Purkinje cell (primary cell): ENCODE data around the gene BSX. TPM values are rescaled to one million over a fixed set of nuclear protein-coding genes. Genes with fewer than 3 reads are reported as not detected.

Experiments used
- polyA plus RNA-seq: library from polyadenylated mRNA; unstranded; fragments of >200 nt; fragmentation: Nextera tagmentation; gene quantifications from 2 replicates; pipeline ENCODE4 v1.2.1, GENCODE V29; 2014

BSX gene
- polyA plus RNA-seq, result not detected in 2 replicates

GRCh38 chr11:122981388-122982264 is at the start of gene BSX:
Gene BSX (minus strand): TSS chr11:122981834. CDS start chr11:122981671, 163 bp downstream.

Other genes starting within 250 kb of the BSX start
- gene CRTAM, start 143.3 kb downstream of the BSX start, polyA plus RNA-seq, result 7.2 and 14.8 TPM in 2 replicates
- gene JHY, start 99.1 kb downstream of the BSX start, polyA plus RNA-seq, result 3.8 and 7.1 TPM in 2 replicates
- gene HSPA8, start 80.3 kb upstream of the BSX start, polyA plus RNA-seq, result 2,353 and 2,818 TPM in 2 replicates
- gene CLMP, start 213.4 kb upstream of the BSX start, polyA plus RNA-seq, result 103 and 147 TPM in 2 replicates